Endothelial cell (in vitro differentiated cells): Measurements from ENCODE around the gene AP4M1. TPM values are rescaled to one million over a fixed set of nuclear protein-coding genes. Genes with fewer than 3 reads are reported as not detected.

Source experiments
- DNase-seq: peaks from one replicate; pipeline ENCODE4 v3.0.0; 2021; ENCODE audit warnings: low spot score
- H3K27ac Mint-ChIP-seq: one replicate; pipeline ENCODE4 v1.8.0; 2021; ENCODE audit warnings: mixed read lengths, inconsistent platforms; ENCODE audit not compliant: unreplicated experiment
- H3K27me3 Mint-ChIP-seq: one replicate; pipeline ENCODE4 v1.8.0; 2021; ENCODE audit warnings: mild to moderate bottlenecking, moderate library complexity, mixed read lengths, inconsistent platforms; ENCODE audit not compliant: unreplicated experiment
- H3K36me3 Mint-ChIP-seq: one replicate; pipeline ENCODE4 v1.8.0; 2021; ENCODE audit warnings: mild to moderate bottlenecking, low read depth, mixed read lengths, inconsistent platforms; ENCODE audit not compliant: unreplicated experiment
- H3K4me1 Mint-ChIP-seq: one replicate; pipeline ENCODE4 v1.8.0; 2021; ENCODE audit warnings: mild to moderate bottlenecking, mixed read lengths, inconsistent platforms; ENCODE audit not compliant: unreplicated experiment
- H3K4me3 Mint-ChIP-seq: one replicate; pipeline ENCODE4 v1.8.0; 2021; ENCODE audit warnings: mild to moderate bottlenecking, mixed read lengths, inconsistent platforms; ENCODE audit not compliant: unreplicated experiment
- H3K9me3 Mint-ChIP-seq: one replicate; pipeline ENCODE4 v1.8.0; 2021; ENCODE audit warnings: mixed read lengths, inconsistent platforms; ENCODE audit not compliant: unreplicated experiment
- total RNA-seq: library from RNA; stranded (reverse); fragmentation: NEBNext Ultra II Directional; extraction: Animal tissue kit (Norgen Biotek cat#: 25700); gene quantifications from one replicate; pipeline ENCODE4 v1.2.1, GENCODE V29; 2021; ENCODE audit not compliant: unreplicated experiment
- TF ChIP-seq, protein P1 (sequence below): fragments of 200-600 bp; sonication (generic); IDR thresholded peaks from one replicate; pipeline ENCODE4 v1.5.0; 2021; ENCODE audit warnings: antibody characterized with exemption; ENCODE audit not compliant: unreplicated experiment

AP4M1 gene
- total RNA-seq, 1 donor from 2014 or later, result 17.8 TPM

DNA sequence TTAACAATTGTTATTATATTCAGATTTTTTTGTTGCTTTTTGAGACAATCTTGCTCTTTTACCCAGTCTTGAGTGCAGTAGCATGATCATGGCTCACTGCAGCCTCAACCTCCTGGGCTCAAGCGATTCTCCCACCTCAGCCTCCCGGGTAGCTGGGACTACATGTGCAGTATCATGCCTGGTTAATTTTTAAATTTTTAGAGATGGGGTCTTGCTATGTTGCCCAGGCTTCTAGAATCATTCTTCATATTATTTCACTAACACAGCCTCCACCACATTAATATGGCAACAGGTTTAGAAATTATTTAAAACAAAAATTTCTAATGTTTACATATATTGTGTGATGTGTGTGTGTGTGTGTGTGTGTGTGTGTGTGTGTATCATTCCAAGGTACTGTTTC, 45.8 kb downstream of the AP4M1 start:
- Mint-ChIP-seq H3K4me3 (no peak overlapping the region), H3K27me3 (peaks cover 3% of the 10 kb centered on the region), H3K4me1 (peaks cover 11% of the 10 kb centered on the region), H3K36me3 (peaks cover 3% of the 10 kb centered on the region), H3K27ac (no peak overlapping the region), H3K9me3 (no peaks in the 10 kb centered on the region)
- TF ChIP-seq, protein P1, sequence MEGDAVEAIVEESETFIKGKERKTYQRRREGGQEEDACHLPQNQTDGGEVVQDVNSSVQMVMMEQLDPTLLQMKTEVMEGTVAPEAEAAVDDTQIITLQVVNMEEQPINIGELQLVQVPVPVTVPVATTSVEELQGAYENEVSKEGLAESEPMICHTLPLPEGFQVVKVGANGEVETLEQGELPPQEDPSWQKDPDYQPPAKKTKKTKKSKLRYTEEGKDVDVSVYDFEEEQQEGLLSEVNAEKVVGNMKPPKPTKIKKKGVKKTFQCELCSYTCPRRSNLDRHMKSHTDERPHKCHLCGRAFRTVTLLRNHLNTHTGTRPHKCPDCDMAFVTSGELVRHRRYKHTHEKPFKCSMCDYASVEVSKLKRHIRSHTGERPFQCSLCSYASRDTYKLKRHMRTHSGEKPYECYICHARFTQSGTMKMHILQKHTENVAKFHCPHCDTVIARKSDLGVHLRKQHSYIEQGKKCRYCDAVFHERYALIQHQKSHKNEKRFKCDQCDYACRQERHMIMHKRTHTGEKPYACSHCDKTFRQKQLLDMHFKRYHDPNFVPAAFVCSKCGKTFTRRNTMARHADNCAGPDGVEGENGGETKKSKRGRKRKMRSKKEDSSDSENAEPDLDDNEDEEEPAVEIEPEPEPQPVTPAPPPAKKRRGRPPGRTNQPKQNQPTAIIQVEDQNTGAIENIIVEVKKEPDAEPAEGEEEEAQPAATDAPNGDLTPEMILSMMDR, result no peak
- DNase-seq, result no peak

DNA sequence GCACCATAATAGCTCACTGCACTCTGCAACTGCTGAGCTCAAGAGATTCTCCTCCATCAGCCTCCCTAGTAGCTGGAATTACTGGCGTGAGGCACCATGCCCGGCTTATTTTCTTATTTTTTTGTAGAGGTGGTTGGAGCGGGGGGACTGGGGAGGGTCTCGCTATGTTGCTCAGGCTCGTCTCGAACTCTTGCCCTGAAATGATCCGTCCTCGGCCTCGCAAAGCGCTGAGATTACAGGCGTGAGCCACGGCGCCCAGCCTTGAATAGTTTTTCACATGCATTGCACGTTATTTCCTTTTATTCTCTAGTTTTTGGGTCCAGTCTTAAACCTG, 46.7 kb downstream of the AP4M1 start:
- TF ChIP-seq, protein P1, result no peak
- peaks cover 7% of the 10 kb centered on the region for H3K36me3 Mint-ChIP-seq
- peaks cover 18% of the 10 kb centered on the region for H3K4me1 Mint-ChIP-seq
- H3K27ac Mint-ChIP-seq, result peak overlapping the region; percentile 73
- DNase-seq, result no peak
- H3K4me3 Mint-ChIP-seq, result peak overlapping the region; percentile 97
- H3K27me3 Mint-ChIP-seq, result peaks cover 3% of the 10 kb centered on the region
- no peaks in the 10 kb centered on the region for H3K9me3 Mint-ChIP-seq

DNA sequence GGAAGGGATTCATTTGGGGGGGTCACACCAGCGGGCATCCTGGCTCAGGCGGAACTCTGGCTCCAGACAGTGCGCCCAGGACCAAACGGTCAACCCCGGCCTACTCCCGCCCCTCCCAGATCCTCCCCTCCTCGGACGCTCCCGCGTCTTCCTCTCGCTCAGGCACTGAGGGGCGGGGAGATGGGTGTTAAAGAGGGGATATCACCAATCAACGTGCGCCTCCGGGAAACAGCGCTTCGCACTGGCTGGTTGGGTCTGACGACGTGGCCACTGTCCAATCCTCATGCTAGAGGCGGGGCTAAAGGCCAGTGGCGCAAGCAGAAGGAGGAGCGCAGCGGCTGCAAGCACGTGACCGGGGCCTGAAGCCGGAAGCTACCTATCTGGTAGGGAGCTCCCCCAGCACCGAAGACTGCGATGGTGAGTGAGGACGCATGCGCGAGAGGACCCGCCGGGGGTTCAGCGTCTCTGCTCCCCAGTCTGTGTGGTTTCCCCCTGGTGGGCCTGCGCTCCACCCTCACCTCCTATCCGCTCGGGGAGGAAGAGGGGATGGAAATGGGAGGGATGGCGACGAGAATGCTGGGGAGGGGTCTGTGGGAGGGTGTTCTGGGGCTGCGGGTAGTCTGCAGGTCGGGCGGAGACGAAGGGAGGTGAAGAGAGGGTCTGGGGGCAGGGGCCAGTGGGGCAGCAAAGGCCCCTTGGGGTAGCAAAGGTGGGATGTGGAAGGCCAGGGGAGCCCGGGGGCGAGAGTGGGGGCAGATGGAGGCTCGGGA, 47.3 kb downstream of the AP4M1 start, which contains the start of gene LAMTOR4:
TSS of gene LAMTOR4 (plus strand) at position 360 of the 770 bp plus-strand sequence. CDS start at position 415, 55 bp downstream.
- H3K36me3 Mint-ChIP-seq, result peaks cover 7% of the 10 kb centered on the region
- H3K9me3 Mint-ChIP-seq, result no peaks in the 10 kb centered on the region
- peak within 1 kb of the TSS; percentile 76 for H3K27ac Mint-ChIP-seq
- H3K4me3 Mint-ChIP-seq, result peak within 1 kb of the TSS; percentile 97
- H3K4me1 Mint-ChIP-seq, result peaks cover 20% of the 10 kb centered on the region
- peaks cover 3% of the 10 kb centered on the region for H3K27me3 Mint-ChIP-seq
- peak; percentile 92 for DNase-seq
- TF ChIP-seq, protein P1, result no peak

DNA sequence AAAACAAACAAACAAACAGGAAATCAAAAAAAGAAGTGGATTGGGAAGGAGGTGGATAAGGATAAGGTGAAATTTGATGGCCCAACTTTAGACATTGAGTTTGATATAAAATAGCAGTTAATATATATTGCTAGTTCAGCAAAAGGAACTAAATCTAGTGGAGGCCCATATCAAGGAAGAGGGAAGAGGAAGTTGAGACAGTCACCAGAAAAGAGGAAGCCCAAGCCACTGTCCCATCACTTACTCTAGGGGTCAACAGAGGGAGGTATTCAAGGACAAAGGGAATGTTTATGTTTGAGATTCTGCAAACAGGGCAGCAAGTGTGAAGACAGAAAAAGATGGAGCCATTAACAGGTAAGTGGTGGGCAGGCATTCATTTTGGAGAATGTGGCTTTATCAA, 51.0 kb downstream of the AP4M1 start:
- Mint-ChIP-seq H3K4me3 (peak overlapping the region; percentile 72), H3K9me3 (no peaks in the 10 kb centered on the region), H3K36me3 (peaks cover 18% of the 10 kb centered on the region), H3K4me1 (peaks cover 31% of the 10 kb centered on the region), H3K27ac (peak overlapping the region; percentile 82), H3K27me3 (peaks cover 10% of the 10 kb centered on the region)
- TF ChIP-seq, protein P1, result no peak
- DNase-seq, result no peak

DNA sequence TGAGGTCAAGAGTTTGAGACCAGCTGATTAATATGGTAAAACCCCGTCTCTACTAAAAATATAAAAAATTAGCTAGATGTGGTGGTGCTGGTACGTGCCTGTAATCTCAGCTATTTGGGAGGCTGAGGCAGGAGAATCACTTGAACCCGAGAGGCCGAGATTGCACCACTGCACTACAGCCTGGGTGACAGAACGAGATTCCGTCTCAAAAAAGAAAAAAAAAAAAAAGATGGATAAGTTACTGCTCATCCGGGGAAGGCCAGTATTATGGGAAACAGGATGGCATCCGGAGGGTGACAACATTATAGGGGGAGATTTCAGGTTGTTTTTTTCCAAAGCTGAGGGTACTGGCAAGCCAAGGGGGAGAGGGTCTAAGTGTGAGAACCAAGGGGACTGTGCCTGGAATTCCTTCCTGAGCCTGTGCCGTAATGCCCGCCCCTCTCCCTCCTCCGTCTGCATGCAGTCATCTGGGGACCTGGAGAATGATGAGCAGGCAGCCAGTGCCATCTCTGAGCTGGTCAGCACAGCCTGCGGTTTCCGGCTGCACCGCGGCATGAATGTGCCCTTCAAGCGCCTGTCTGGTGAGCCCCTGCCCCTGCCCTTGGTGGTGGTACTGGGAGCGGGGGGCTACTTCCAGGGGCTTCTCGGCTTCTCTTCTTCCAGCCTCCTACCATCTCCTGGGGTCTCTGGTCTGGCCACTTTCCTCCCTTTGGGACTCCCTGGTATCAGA, 51.7 kb downstream of the AP4M1 start:
- TF ChIP-seq, protein P1, result no peak
- no peak for DNase-seq
- H3K27me3 Mint-ChIP-seq, result peaks cover 9% of the 10 kb centered on the region
- peaks cover 35% of the 10 kb centered on the region for H3K4me1 Mint-ChIP-seq
- H3K36me3 Mint-ChIP-seq, result peaks cover 18% of the 10 kb centered on the region
- H3K9me3 Mint-ChIP-seq, result no peaks in the 10 kb centered on the region
- no peak overlapping the region for H3K4me3 Mint-ChIP-seq
- no peak overlapping the region for H3K27ac Mint-ChIP-seq
